DND-41 (cell line): ENCODE data around the gene PVALEF.

Experiments used
- ATAC-seq: fragments of 200-7000 bp; cut with Tn5 transposase; 3 replicates; pipeline ENCODE4 v1.9.1; 2021; ENCODE audit warnings: low read depth; ENCODE audit not compliant: insufficient read depth
- DNase-seq: peaks from one replicate; pipeline ENCODE4 v3.0.0-alpha.2; 2020
- H2AFZ ChIP-seq: 2 replicates; pipeline ENCODE4 v1.6.0; 2012; ENCODE audit warnings: low read depth, low read length
- H3K27ac ChIP-seq: 2 replicates; pipeline ENCODE4 v1.5.1; 2012; ENCODE audit warnings: low read length, inconsistent platforms
- H3K27me3 ChIP-seq: fragments of 200-600 bp; sonication (generic); 2 replicates; pipeline ENCODE4 v1.6.0; 2012; ENCODE audit warnings: low read length, mild to moderate bottlenecking, inconsistent platforms; ENCODE audit not compliant: insufficient read depth, poor library complexity
- H3K36me3 ChIP-seq: 2 replicates; pipeline ENCODE4 v1.5.1; 2012; ENCODE audit warnings: low read length, inconsistent platforms; ENCODE audit not compliant: insufficient read depth
- H3K4me1 ChIP-seq: 2 replicates; pipeline ENCODE4 v1.5.1; 2012; ENCODE audit warnings: mild to moderate bottlenecking, low read length; ENCODE audit not compliant: insufficient read depth
- H3K4me2 ChIP-seq: 2 replicates; pipeline ENCODE4 v1.6.0; 2012; ENCODE audit warnings: mild to moderate bottlenecking, moderate library complexity, low read length, inconsistent platforms; ENCODE audit not compliant: insufficient read depth
- H3K4me3 ChIP-seq, 2 experiments: fragments of 200-600 bp in 1 of 2; shearing (Covaris generic) in 1 of 2; 2 replicates each; pipeline ENCODE4 v1.5.1; 2012 to 2016; ENCODE audit warnings: inconsistent platforms in 2 of 2, low read length in 2 of 2, mild to moderate bottlenecking in 2 of 2, low read depth in 1 of 2, moderate library complexity in 1 of 2
- H3K79me2 ChIP-seq: 2 replicates; pipeline ENCODE4 v1.6.0; 2012; ENCODE audit warnings: low read length, inconsistent platforms; ENCODE audit not compliant: insufficient read depth
- H3K9ac ChIP-seq: 2 replicates; pipeline ENCODE4 v1.6.0; 2012; ENCODE audit warnings: low read depth, mild to moderate bottlenecking, inconsistent platforms, low read length, moderate library complexity
- H3K9me3 ChIP-seq: 2 replicates; pipeline ENCODE4 v1.5.1; 2012; ENCODE audit warnings: low read length, moderate library complexity, mild to moderate bottlenecking, inconsistent platforms; ENCODE audit not compliant: insufficient read depth, severe bottlenecking
- H4K20me1 ChIP-seq: 2 replicates; pipeline ENCODE4 v1.6.0; 2012; ENCODE audit warnings: low read length; ENCODE audit not compliant: insufficient read depth
- EZH2 ChIP-seq: IDR thresholded peaks from 3 replicates; pipeline ENCODE4 v1.6.1; 2012; ENCODE audit warnings: borderline replicate concordance, low read depth, mild to moderate bottlenecking, moderate library complexity, low read length, inconsistent platforms; ENCODE audit not compliant: severe bottlenecking
- TF ChIP-seq, protein P1 (sequence below): IDR thresholded peaks from 2 replicates; pipeline ENCODE4 v1.5.1; 2012; ENCODE audit warnings: borderline replicate concordance, low read length, moderate library complexity, mild to moderate bottlenecking; ENCODE audit not compliant: poor library complexity, severe bottlenecking; ENCODE audit errors: extremely low read depth

Gene PVALEF

DNA sequence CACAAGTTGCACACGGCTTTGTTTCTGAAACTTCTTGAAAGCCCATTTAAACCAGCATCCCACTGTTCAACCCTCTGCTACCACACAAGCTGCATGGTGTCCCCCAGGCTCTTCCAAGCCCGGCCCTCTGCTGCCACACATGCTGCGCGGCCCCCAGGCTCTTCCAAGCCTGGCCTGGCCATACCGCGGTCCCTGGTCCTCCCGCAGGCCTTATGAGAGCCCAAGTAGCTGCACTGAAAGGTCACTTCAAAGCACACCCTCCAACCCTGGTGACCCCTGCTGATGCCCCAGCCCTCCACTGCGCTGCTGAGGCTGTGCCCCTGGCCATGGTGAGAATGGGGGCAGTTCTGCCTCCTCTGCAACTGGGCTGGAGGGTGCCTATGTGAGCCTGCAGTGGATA lies 25.9 kb upstream of the PVALEF start:
- Histone ChIP-seq H3K4me2 (no peak overlapping the region), H3K27ac (no peak overlapping the region), H3K27me3 (no peaks in the 10 kb centered on the region), H3K36me3 (no peaks in the 10 kb centered on the region), H3K4me3 (no peak overlapping the region), H4K20me1 (peaks cover 8% of the 10 kb centered on the region), H2AFZ (no peak overlapping the region), H3K79me2 (no peaks in the 10 kb centered on the region), H3K4me1 (no peaks in the 10 kb centered on the region), H3K9ac (no peak overlapping the region), H3K9me3 (peaks cover 3% of the 10 kb centered on the region)
- no peak for TF ChIP-seq EZH2
- TF ChIP-seq, protein P1, sequence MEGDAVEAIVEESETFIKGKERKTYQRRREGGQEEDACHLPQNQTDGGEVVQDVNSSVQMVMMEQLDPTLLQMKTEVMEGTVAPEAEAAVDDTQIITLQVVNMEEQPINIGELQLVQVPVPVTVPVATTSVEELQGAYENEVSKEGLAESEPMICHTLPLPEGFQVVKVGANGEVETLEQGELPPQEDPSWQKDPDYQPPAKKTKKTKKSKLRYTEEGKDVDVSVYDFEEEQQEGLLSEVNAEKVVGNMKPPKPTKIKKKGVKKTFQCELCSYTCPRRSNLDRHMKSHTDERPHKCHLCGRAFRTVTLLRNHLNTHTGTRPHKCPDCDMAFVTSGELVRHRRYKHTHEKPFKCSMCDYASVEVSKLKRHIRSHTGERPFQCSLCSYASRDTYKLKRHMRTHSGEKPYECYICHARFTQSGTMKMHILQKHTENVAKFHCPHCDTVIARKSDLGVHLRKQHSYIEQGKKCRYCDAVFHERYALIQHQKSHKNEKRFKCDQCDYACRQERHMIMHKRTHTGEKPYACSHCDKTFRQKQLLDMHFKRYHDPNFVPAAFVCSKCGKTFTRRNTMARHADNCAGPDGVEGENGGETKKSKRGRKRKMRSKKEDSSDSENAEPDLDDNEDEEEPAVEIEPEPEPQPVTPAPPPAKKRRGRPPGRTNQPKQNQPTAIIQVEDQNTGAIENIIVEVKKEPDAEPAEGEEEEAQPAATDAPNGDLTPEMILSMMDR = no peak
- ATAC-seq (no peak), DNase-seq (no peak)

DNA sequence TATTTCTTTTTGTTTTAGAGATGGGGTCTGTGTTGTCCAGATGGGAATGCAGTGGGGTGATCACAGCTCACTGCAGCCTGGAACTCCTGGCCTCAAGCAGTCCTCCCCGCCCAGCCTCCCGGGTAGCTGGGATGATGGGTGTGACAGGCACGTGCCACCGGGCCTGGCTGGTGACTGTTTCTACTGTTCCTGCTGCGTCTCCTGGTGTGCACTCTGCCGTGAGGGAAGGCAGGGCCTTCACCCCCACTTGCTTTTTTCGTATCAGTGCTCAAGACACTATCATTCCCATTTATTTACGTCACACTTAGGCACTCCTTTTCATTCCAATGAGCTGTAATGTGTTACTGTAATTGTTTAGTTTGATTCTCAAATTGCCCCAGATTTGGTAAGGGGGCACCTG lies 25.3 kb upstream of the PVALEF start:
- TF ChIP-seq, protein P1 = no peak
- TF ChIP-seq EZH2 = no peak
- DNase-seq (no peak), ATAC-seq (no peak)
- Histone ChIP-seq H3K27me3 (no peaks in the 10 kb centered on the region), H3K79me2 (no peaks in the 10 kb centered on the region), H2AFZ (no peak overlapping the region), H3K27ac (no peak overlapping the region), H3K4me3 (no peak overlapping the region), H3K9ac (no peak overlapping the region), H3K4me1 (no peaks in the 10 kb centered on the region), H3K36me3 (no peaks in the 10 kb centered on the region), H3K4me2 (no peak overlapping the region), H3K9me3 (peaks cover 3% of the 10 kb centered on the region), H4K20me1 (peaks cover 8% of the 10 kb centered on the region)

DNA sequence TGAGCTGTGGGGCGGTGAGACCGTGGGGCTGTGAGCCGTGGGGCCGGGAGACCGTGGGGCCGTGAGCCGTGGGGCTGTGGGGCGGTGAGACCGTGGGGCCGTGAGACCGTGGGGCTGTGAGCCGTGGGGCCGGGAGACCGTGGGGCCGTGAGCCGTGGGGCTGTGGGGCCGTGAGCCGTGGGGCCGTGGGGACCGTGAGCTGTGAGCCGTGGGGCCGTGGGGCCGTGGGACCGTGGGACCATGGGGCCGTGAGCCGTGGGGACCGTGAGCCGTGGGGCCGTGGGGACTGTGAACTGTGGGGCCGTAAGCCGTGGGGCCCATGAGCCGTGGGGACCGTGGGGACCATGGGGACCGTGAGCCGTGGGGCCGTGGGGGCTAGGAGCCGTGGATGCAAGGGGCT lies 24.6 kb upstream of the PVALEF start:
- Histone ChIP-seq H3K36me3 (no peaks in the 10 kb centered on the region), H3K27me3 (no peaks in the 10 kb centered on the region), H3K79me2 (no peaks in the 10 kb centered on the region), H3K27ac (no peak overlapping the region), H3K9me3 (peaks cover 3% of the 10 kb centered on the region), H3K4me1 (no peaks in the 10 kb centered on the region), H3K4me3 (no peak overlapping the region), H2AFZ (no peak overlapping the region), H3K4me2 (no peak overlapping the region), H4K20me1 (peaks cover 7% of the 10 kb centered on the region), H3K9ac (no peak overlapping the region)
- DNase-seq = no peak
- no peak for ATAC-seq
- TF ChIP-seq, protein P1 = no peak
- no peak for TF ChIP-seq EZH2
